LNCAP (cell line): Measurements from ENCODE around the gene RIPK4.

Source experiments
- TF ChIP-seq, protein P1 (sequence below): fragments of 450-650 bp; IDR thresholded peaks from 2 replicates; pipeline ENCODE4 v1.5.1; 2017; ENCODE audit warnings: mild to moderate bottlenecking

The RIPK4 gene

DNA sequence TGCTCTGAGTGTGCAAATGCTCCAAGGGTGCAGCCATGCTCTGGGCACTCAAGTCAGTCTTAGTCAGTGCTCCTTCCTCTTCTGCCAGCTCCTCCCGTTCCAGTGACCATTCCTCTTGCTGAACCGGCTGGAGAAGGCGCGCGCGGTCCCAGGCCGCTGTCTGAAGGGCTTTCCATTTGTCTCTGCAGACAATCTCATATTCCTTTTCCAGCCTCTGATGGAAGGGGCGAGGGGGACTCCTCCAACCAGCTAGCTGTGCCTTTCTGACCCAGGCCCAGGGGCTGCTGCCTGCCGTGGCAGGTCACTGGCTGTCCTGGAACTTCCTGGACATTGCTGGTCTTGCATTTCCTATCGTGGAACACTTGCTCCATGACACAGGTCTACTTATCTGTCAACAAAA is 67.5 kb downstream of the RIPK4 start:
- TF ChIP-seq, protein P1, sequence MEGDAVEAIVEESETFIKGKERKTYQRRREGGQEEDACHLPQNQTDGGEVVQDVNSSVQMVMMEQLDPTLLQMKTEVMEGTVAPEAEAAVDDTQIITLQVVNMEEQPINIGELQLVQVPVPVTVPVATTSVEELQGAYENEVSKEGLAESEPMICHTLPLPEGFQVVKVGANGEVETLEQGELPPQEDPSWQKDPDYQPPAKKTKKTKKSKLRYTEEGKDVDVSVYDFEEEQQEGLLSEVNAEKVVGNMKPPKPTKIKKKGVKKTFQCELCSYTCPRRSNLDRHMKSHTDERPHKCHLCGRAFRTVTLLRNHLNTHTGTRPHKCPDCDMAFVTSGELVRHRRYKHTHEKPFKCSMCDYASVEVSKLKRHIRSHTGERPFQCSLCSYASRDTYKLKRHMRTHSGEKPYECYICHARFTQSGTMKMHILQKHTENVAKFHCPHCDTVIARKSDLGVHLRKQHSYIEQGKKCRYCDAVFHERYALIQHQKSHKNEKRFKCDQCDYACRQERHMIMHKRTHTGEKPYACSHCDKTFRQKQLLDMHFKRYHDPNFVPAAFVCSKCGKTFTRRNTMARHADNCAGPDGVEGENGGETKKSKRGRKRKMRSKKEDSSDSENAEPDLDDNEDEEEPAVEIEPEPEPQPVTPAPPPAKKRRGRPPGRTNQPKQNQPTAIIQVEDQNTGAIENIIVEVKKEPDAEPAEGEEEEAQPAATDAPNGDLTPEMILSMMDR = no peak

DNA sequence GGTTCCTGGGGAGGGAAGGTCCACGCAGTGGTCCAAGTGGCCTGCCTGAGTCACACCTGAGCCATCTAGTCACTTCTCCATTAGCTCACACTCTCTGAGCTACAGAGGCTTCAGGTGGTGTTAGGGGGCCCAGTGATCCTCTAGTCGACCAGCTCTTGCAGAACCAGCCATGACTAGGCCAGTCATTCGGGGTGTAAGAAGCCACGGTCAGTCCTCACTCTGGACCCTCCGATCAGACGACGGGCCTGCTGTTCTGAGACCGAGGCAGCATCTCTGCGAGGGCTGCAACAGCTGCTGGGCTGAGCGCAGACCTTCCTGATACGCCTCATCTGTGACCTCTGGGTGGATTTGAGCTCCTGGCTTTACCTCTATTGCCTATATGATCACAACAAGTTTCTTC is 68.8 kb downstream of the RIPK4 start:
- TF ChIP-seq, protein P1 = no peak

DNA sequence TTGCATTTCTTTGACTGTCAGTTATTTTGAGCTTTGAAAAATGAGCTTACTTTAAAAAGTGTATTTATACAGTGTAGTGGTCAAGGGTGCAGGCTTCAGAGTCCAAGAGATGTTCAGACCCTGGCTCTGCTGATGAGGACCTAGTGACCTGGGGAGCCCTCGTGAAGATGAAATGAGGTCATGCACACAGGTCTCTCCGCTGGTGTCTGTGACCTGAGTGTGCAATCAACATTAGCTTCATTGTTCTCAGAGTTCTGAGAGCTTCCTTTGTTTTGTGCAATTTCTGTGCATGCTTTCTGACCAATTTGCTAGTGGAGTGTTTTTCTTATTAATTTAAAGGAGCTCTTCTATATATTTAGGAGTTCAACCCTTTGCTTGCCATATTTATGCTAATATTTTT is 71.3 kb downstream of the RIPK4 start:
- TF ChIP-seq, protein P1 = no peak

DNA sequence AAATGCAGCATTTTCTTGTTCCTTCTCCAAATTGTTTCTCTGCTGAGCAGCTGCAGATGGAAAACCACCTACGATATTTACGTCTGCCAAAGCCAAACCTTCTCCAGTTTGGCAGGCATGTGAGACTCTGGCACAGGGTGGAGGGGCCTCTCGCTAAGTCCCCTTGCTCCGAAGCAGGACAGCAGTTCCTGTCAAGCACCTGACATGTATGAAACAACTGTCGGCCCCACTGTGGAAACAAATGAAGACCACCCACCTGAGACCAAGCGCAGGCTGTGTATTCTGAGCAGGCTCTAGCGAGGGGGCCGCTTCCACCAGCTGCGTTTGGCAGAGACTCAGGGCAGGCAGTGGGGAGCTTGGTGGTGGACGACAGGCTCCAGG is 74.7 kb downstream of the RIPK4 start:
- TF ChIP-seq, protein P1 = no peak

DNA sequence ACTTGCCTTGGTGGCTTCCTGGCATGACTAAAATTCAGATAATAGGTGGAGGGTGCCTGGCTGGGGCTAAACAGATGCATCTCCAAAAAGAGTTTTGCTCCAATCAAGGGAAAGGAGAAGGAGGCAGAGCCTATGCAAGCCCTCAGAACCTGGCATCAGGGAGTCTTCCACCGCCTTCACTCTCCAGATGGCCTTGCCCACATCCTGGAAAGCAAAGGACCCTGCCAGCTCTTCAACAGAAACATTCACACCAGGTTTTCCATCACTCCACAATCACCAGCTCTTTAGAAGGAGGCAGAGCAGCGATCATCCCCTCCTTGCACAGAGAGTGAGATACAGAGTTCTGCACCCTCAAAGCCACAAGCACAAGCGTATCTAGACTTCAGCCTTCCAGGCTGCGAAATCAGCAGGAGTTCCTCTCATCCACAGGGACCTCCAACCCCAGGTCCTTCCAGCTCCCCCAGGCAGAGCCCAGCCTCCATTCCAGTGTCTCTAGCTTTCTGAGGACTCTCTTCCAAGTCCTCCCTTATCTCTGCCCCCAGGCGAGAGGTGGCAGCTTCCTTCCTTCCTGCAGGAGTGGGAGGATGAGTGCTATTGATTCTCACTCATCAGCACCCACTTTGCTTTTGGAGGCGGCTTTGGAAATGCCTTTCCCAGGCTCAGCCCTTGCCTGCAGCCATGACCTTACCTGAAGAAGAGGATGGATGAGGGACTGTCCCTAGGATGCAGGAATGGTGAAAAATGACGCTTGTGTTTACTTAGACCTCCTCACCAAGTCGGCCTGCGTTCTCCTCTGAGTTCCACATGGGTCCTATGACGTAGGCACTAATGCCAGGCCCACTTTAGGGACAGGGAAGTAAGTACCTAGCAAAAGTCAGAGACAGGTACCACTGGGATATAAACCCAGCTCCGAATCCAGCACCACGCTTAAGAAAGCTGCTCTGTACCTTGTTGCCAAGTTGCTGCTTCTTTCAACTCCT is 75.4 kb downstream of the RIPK4 start:
- TF ChIP-seq, protein P1 = no peak
